HepG2 (cell line): ENCODE measurements around the gene BMERB1. TPM values are rescaled to one million over a fixed set of nuclear protein-coding genes. Genes with fewer than 3 reads are reported as not detected.

Experiments used
- ARNT2 ChIP-seq: sonication (generic); formaldehyde crosslinking; IDR thresholded peaks from 2 replicates; pipeline ENCODE4 v1.8.0; 2022; ENCODE audit warnings: mild to moderate bottlenecking, low read depth, missing genetic modification reagents, moderate library complexity
- BRCA1 ChIP-seq: sonication (generic); formaldehyde crosslinking; IDR thresholded peaks from 2 replicates; pipeline ENCODE4 v1.4.0; 2020; ENCODE audit warnings: missing genetic modification reagents
- HDAC6 ChIP-seq: fragments of 200-600 bp; sonication (generic); IDR thresholded peaks from 2 replicates; pipeline ENCODE4 v1.7.0; 2017; ENCODE audit warnings: mild to moderate bottlenecking, antibody characterized with exemption, low read length, low read depth
- HES4 ChIP-seq: sonication (generic); formaldehyde crosslinking; IDR thresholded peaks from 2 replicates; pipeline ENCODE4 v1.9.0; 2021; ENCODE audit warnings: mild to moderate bottlenecking, missing genetic modification reagents, borderline replicate concordance
- HMGXB3 ChIP-seq: sonication (generic); formaldehyde crosslinking; IDR thresholded peaks from 2 replicates; pipeline ENCODE4 v1.4.0; 2020; ENCODE audit warnings: missing genetic modification reagents, borderline replicate concordance
- HNRNPH1 ChIP-seq: fragments of 200-400 bp; formaldehyde crosslinking; optimal IDR thresholded peaks from 2 replicates; pipeline ENCODE3; 2017; ENCODE audit warnings: mild to moderate bottlenecking, low read depth, low read length
- HOXA5 ChIP-seq: sonication (generic); formaldehyde crosslinking; IDR thresholded peaks from 2 replicates; pipeline ENCODE4 v1.4.0; 2020; ENCODE audit warnings: missing genetic modification reagents
- MTF2 ChIP-seq: sonication (generic); formaldehyde crosslinking; IDR thresholded peaks from 2 replicates; pipeline ENCODE4 v1.5.0; 2020; ENCODE audit warnings: missing genetic modification reagents, borderline replicate concordance
- NCOA2 ChIP-seq: sonication (generic); formaldehyde crosslinking; IDR thresholded peaks from 2 replicates; pipeline ENCODE4 v1.8.0; 2022; ENCODE audit warnings: inconsistent platforms
- PCBP1 ChIP-seq: fragments of 200-400 bp; formaldehyde crosslinking; IDR thresholded peaks from 2 replicates; pipeline ENCODE4 v1.6.1; 2017; ENCODE audit warnings: mild to moderate bottlenecking, low read depth, low read length, borderline replicate concordance
- RCOR2 ChIP-seq: IDR thresholded peaks from 2 replicates; pipeline ENCODE4 v1.6.1; 2016; ENCODE audit warnings: missing biosample characterization, missing genetic modification reagents
- TARDBP ChIP-seq: sonication (generic); formaldehyde crosslinking; IDR thresholded peaks from 2 replicates; pipeline ENCODE4 v1.8.0; 2022; ENCODE audit warnings: mild to moderate bottlenecking, missing genetic modification reagents
- ZBTB2 ChIP-seq: sonication (generic); formaldehyde crosslinking; IDR thresholded peaks from 2 replicates; pipeline ENCODE4 v1.8.0; 2022; ENCODE audit warnings: low read depth, missing genetic modification reagents
- ZKSCAN8 ChIP-seq: IDR thresholded peaks from 2 replicates; pipeline ENCODE4 v1.6.1; 2016; ENCODE audit warnings: borderline replicate concordance, missing genetic modification reagents, missing compliant biosample characterization
- ZNF124 ChIP-seq: sonication (generic); formaldehyde crosslinking; IDR thresholded peaks from 2 replicates; pipeline ENCODE4 v1.4.0; 2020; ENCODE audit warnings: missing genetic modification reagents
- ZNF232 ChIP-seq: sonication (generic); formaldehyde crosslinking; IDR thresholded peaks from 2 replicates; pipeline ENCODE4 v1.4.0; 2020; ENCODE audit warnings: missing genetic modification reagents, borderline replicate concordance
- ZNF616 ChIP-seq: sonication (generic); formaldehyde crosslinking; IDR thresholded peaks from 2 replicates; pipeline ENCODE4 v1.5.0; 2020; ENCODE audit warnings: low read depth, mild to moderate bottlenecking, missing genetic modification reagents
- ZNF639 ChIP-seq: conservative IDR thresholded peaks from 2 replicates; pipeline ENCODE4 v1.6.1; 2018; ENCODE audit warnings: missing genetic modification reagents
- ZNF75D ChIP-seq: sonication (generic); formaldehyde crosslinking; IDR thresholded peaks from 2 replicates; pipeline ENCODE4 v1.8.1; 2023; ENCODE audit warnings: missing genetic modification reagents, mild to moderate bottlenecking, borderline replicate concordance
- polyA plus RNA-seq, 8 experiments: library from polyadenylated mRNA; depleted of rRNA in 3 of 8; stranded (reverse) in 7 of 8; unstranded in 1 of 8; fragments of >200 nt; fragmentation: Illumina TruSeq in 4 of 8; extraction: Trizol in 4 of 8; gene quantifications; 2 replicates each; pipeline versions ENCODE4 v1.2.1 to v1.2.3, GENCODE V29; 2011 to 2016; ENCODE audit warnings: low read depth in 4 of 8, missing spikeins in 1 of 8, mixed read lengths in 1 of 8; ENCODE audit not compliant: insufficient read depth in 1 of 8
- total RNA-seq, 5 experiments: library from RNA; depleted of rRNA; stranded (reverse); fragments of >200 nt; fragmentation: Illumina TruSeq; extraction: Trizol; gene quantifications; 2 replicates each; pipeline ENCODE4 v1.2.3, GENCODE V29; 2016; ENCODE audit warnings: low read depth in 1 of 5
- TF ChIP-seq, protein P1 (sequence below): sonication (generic); formaldehyde crosslinking; IDR thresholded peaks from 2 replicates; pipeline ENCODE4 v1.4.0; 2020; ENCODE audit warnings: missing genetic modification reagents

The BMERB1 gene
- total and polyA plus RNA-seq, 2 of the 13 experiments (the other 11 are each of a cell fraction or from before 2014, with no cell fraction given), result 1.4 TPM

GRCh38 chr16:15610369-15610871 is 176.0 kb downstream of the BMERB1 start (continued):
- TF ChIP-seq ZNF616 (CRISPR knock-in tag) (no peak), TARDBP (CRISPR knock-in tag) (peak; percentile 56), ZNF124 (CRISPR knock-in tag) (peak; percentile 31; the same call in 1 of the 2 replicates), BRCA1 (CRISPR knock-in tag) (no peak), HMGXB3 (CRISPR knock-in tag) (peak; percentile 73), ZBTB2 (no peak), RCOR2 (peak; percentile 94), HOXA5 (CRISPR knock-in tag) (no peak), ZNF75D (CRISPR knock-in tag) (no peak), HNRNPH1 (no peak), ZNF639 (no peak), ZKSCAN8 (CRISPR knock-in tag) (peak; percentile 82; the same call in 1 of the 2 replicates), PCBP1 (no peak), ZNF232 (CRISPR knock-in tag) (0 out of 2 replicates have a peak, but pooled peaks have one; percentile 68), ARNT2 (CRISPR knock-in tag) (no peak), MTF2 (CRISPR knock-in tag) (no peak), HDAC6 (no peak), HES4 (CRISPR knock-in tag) (no peak), NCOA2 (CRISPR knock-in tag) (peak; percentile 49; the same call in 1 of the 2 replicates)
- TF ChIP-seq, protein P1, sequence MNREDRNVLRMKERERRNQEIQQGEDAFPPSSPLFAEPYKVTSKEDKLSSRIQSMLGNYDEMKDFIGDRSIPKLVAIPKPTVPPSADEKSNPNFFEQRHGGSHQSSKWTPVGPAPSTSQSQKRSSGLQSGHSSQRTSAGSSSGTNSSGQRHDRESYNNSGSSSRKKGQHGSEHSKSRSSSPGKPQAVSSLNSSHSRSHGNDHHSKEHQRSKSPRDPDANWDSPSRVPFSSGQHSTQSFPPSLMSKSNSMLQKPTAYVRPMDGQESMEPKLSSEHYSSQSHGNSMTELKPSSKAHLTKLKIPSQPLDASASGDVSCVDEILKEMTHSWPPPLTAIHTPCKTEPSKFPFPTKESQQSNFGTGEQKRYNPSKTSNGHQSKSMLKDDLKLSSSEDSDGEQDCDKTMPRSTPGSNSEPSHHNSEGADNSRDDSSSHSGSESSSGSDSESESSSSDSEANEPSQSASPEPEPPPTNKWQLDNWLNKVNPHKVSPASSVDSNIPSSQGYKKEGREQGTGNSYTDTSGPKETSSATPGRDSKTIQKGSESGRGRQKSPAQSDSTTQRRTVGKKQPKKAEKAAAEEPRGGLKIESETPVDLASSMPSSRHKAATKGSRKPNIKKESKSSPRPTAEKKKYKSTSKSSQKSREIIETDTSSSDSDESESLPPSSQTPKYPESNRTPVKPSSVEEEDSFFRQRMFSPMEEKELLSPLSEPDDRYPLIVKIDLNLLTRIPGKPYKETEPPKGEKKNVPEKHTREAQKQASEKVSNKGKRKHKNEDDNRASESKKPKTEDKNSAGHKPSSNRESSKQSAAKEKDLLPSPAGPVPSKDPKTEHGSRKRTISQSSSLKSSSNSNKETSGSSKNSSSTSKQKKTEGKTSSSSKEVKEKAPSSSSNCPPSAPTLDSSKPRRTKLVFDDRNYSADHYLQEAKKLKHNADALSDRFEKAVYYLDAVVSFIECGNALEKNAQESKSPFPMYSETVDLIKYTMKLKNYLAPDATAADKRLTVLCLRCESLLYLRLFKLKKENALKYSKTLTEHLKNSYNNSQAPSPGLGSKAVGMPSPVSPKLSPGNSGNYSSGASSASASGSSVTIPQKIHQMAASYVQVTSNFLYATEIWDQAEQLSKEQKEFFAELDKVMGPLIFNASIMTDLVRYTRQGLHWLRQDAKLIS, result no peak
